Measurements from ENCODE around the gene LINC01488.

LINC01488 gene

DNA sequence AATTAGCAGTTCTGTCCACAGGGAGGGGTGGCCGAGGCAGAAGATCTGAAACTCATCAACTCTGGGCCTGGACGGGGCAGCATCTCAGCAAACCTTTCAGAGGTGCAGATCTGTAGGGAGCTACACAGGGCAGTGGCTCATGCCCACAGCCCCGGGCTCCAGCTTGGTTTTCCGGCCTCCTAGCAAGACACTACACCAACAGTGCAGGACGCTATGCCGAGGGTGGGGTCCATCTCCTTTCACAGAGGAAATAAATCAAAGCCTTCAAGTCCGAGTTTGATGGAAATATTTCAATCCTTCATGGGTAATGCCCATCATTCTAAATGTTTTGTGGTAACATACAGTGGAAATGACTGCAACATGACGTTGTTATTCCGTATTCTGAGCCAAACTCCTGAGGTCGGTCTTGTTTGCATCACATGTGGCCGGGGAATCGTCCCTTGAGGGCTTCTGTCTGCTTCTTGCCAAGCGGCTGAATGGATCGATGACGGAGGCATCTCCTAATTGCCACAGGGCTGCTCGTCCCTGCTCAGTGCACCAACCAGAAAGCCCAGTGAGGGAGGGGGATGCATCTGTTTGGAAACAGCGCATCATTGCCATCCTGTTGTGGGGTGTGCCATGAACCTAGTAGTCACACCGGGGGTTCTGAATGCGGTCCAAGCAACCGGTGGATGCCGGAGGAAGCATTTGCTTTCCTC is 30.0 kb downstream of the LINC01488 start:
- no peak for DNase-seq (ENCODE audit: low spot score)

DNA sequence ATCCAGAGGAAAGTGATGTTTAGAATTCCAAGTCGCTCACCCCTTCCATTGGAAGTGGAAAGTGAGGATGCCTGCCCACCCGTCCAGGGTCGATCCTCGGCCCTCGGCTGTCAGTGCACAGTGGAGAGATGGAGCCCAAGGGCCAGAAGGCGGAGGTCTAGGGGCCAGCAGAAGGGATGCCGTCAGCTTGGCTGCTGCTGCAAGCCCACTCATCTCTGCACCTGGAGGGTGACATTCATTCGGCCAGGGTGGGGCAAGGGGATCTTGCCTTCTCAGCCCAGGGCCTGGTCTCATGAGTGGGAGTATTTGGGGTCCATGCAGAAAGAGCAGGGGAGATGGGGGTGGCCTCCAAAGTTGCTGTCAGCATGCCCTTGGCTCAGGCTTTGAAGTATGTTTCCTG is 30.7 kb downstream of the LINC01488 start:
- DNase-seq (ENCODE audit: low spot score): no peak

GRCh38 chr11:69512790-69513189 is 31.3 kb downstream of the LINC01488 start:
- DNase-seq (ENCODE audit: low spot score): no peak

- no peak for DNase-seq (ENCODE audit: low spot score)
Observed at GRCh38 chr11:69513196-69513595, 31.7 kb downstream of the LINC01488 start.

GRCh38 chr11:69513663-69514224 is 32.3 kb downstream of the LINC01488 start:
- no peak for DNase-seq (ENCODE audit: low spot score)

DNA sequence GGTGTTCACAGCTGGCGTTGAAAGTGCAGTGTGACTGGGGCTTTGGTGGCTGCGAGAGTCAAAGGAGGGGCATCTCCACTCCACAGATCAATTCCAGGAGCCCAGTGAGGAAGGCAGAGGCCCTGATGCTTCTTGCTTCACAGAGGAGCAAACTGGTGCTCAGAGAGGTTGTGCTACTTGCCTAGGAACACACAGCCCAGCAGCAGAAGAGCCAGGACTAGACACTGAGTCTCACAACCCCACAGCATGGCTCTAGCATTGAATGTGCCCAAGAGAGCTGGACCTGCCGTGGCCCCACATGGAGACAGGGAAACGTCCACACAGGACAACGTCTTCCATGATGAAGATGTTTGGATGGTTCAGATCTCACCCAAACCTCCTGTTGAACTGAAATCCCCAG is 33.3 kb downstream of the LINC01488 start:
- DNase-seq (ENCODE audit: low spot score): no peak

DNA sequence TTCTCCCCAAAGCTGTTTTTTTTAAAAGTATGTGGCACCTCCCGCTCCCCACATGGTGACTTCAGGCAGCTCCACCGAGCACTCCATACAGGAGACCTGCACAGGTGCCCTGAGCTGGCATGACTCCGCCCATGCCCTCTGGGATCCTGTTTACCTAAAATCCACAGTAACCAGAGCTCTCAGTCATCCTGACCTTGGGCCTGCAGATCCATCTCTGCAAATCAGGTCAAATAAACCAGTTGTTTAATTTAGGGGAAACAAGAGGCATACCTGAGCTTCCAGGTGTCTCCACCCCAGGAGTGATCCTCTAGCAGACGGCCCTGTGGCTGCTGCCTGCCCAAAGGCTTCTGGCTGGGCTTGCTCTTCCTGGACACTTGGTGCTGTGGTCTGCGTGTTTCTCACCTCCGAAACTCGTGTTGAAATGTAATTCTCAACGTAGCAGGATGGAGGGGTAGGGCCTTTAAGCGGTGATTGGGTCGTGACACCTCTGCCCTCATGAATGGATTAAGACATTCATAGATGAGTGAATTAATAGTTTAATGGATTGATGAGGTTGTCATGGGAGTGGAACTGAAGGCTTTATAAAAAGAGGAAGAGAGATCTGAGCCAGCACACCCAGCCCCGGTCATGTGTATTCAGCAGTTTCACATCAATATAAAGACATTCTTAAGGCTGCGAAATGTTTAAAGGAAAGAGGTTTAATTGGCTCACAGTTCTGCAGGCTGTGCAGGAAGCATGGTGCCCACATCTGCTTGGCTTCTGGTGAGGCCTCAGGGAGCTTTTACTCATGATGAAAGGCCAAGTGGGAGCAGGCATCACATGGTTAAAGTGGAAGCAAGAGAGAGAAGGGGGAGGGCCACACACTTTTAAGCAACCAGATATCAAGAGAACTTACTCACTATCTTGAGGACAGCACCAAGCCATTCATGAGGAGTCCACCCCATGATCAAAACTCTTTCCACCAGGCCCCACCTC is 34.1 kb downstream of the LINC01488 start:
- no peak for DNase-seq (ENCODE audit: low spot score)

DNA sequence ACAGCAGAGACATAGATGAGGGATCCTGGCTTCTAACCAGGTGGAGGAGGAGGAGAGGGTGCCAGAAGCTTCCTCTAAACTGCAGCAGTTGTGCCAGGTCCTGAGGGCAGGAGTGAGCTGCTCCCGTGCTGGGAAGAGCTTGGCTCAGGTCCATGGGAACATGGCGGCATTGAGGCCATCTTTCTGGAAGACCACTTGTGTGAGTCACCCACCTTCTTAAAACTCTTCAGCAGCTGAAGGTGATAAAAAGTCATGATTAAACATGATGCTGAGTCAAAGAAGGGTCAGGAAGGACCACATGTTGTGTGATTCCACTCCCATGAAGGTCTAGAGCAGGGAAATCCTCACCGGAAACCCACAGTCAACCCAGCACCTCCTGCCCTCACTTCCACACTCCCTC is 35.1 kb downstream of the LINC01488 start:
- DNase-seq (ENCODE audit: low spot score): no peak

DNA sequence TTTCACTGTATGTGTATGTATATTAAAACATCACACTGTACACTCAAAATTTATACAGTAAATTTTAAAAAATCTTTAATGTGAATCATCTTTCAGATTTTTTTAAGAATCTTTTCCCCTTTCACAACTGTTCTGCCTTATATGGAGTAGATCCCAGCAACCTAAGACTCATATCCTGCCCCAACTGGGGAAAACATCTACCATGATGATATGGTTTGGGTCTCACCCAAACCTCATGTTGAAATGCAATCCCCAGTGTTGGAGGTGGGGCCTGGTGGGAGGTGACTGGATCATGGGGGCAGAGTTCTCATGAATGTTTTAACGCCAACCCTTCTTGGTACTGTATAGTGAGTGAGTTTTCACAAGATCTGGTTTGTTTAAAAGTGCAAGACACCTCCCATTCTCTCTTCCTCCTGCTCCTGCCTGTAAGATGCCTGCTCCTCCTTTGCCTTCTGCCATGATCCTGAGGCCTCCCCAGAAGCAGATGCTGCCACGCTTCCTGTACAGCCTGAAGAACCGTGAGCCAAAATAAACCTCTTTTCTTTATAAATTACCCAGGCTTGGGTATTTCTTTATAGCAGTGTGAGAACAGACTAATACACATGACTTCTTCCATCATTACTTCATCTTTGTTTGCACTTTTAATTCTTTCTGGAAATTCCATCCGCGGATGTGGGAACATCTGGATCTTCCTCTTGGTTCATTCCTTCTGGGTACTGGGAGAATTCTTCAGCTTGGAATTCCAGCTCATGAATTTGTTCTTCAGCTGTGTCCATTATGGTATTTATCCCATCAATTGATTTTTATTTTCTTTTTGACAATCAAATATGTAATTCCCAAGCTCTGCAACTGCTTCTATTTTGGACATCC is 36.9 kb downstream of the LINC01488 start:
- no peak for DNase-seq (ENCODE audit: low spot score)

DNA sequence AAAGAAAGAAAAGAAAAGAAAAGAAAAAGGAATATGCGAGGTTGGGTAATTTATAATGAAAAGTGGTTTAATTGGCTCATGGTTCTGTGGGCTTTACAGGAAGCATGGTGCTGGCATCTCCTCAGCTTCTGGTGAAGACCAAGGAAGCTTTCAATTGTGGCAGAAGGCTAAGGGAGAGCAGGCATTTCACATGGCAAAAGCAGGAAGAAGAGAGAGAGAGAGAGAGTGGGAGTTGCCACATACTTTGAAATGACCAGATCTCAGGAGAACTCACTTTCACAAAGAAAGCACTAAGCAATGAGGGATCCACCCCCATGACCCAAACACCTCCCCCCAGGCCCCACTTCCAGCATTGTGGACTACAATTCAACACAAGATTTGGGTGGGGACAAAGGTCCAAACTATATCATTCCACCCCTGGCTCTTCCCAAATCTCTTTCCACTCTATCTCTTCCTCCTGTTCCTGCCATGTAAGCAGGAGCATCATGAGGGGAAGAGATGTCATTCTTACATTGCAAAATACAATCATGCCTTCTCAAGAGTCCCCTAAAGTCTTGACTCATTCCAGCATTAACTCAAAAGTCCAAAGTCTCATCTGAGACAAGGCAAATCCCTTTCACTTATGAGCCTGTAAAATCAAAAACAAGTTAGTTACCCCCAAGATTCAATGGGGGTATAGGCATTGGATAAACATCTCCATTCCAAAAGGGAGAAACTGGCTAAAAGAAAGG is 38.9 kb downstream of the LINC01488 start:
- no peak for DNase-seq (ENCODE audit: low spot score)

- no peak for DNase-seq (ENCODE audit: low spot score)
Observed at GRCh38 chr11:69521457-69521856, 40.0 kb downstream of the LINC01488 start.

DNA sequence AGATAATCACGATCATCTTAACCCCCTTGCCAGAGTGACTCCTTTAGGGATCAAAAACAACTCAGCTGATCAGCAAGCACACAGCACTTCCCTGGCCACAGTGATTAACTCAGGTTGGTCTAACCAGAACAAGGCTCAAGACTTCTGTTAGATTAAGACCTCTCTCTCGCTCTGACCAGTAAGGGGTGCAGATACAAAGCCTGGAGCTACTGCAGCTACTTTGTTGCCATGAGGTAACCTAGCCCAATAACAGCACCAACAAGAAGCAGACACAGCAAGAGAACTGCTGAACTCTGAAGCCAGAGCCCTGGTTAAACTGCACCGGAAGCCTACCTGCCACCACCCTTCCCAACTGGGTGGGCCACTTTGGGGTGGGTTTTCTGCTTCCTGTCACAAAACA is 42.0 kb downstream of the LINC01488 start:
- no peak for DNase-seq (ENCODE audit: low spot score)

GRCh38 chr11:69524291-69524882 is 42.9 kb downstream of the LINC01488 start:
- no peak for DNase-seq (ENCODE audit: low spot score)

GRCh38 chr11:69524991-69525411 is 43.5 kb downstream of the LINC01488 start:
- no peak for DNase-seq (ENCODE audit: low spot score)

DNA sequence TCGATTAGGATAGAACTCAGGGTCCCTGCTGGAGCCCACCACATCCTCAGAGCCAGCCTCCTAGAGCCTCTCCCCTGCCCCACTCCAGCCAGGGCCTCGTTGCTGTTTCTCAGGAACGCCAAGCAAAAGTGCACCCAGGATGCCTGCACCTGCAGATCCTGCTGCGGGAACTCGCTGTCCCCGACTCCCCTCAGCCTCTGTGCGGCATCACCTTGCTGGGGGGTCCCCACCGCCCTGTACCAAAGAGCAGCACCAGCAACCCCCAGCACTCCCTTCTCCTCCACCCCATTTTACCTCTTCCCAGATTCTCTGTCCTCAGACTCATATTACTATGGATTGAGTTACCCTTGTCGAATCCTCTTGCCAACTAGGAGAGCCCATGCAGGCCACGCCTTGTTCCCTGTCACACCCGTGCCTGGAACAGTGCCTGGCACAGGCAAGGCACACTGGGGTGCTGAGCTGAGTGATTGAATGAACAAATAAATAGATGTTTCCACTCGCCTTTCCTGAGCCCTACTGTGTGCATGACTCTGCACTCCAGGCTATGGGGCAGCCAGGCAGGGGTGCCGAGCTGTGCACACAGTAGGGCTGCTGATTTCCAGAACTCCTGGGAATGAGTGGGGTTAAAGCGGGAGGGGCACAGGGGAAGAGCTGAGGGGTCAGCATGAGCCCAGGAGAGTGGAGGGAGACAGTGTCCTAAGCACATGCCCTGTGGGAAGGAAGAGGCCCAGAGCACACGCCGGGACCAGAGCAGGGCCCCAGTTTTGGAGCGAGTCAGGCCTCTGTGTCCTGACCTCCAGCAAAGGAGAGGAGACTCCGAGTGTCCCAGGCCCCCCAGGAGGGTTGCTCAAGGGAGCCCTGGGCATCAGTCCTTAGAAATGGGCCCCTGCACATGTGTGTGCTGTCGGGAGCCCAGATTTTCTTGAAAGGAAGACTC is 44.3 kb downstream of the LINC01488 start:
- DNase-seq (ENCODE audit: low spot score): no peak

GRCh38 chr11:69526453-69526810 is 45.0 kb downstream of the LINC01488 start:
- no peak for DNase-seq (ENCODE audit: low spot score)

GRCh38 chr11:69529001-69529400 is 47.5 kb downstream of the LINC01488 start:
- no peak for DNase-seq (ENCODE audit: low spot score)

- DNase-seq (ENCODE audit: low spot score): no peak
Observed at GRCh38 chr11:69530278-69531070, 49.0 kb downstream of the LINC01488 start.

All from cerebellar cortex (tissue), 1 donor.